Kidney (tissue), 14 donors: ENCODE measurements around the gene DSCAM. TPM values are rescaled to one million over a fixed set of nuclear protein-coding genes. Genes with fewer than 3 reads are reported as not detected.

Source experiments
- DNase-seq, 5 donors: peaks; one replicate each; pipeline ENCODE4 v3.0.0-alpha.2; 2013 to 2020
- FAIRE-seq: peaks from 2 replicates; lab custom pipeline; 2012; peaks lifted over from hg19 to GRCh38; lab: Jason Lieb, UNC
- H3K27ac ChIP-seq, 2 donors: one replicate each; pipeline ENCODE4 v1.7.0; 2013; ENCODE audit warnings: low read depth in 2 of 2, low read length in 2 of 2, inconsistent platforms in 1 of 2
- H3K27me3 ChIP-seq: one replicate; pipeline ENCODE4 v1.7.1; 2013; ENCODE audit warnings: low read length, inconsistent platforms; ENCODE audit not compliant: control insufficient read depth, insufficient read depth
- H3K36me3 ChIP-seq, 3 donors: one replicate each; pipeline versions ENCODE4 v1.7.0 to v1.7.1; 2013; ENCODE audit warnings: low read length in 3 of 3, control low read depth in 1 of 3, inconsistent platforms in 1 of 3; ENCODE audit not compliant: insufficient read depth in 3 of 3, control insufficient read depth in 2 of 3
- H3K4me1 ChIP-seq, 3 donors: one replicate each; pipeline versions ENCODE4 v1.7.0 to v1.7.1; 2013; ENCODE audit warnings: low read length in 3 of 3, inconsistent platforms in 1 of 3, low read depth in 1 of 3; ENCODE audit not compliant: control insufficient read depth in 2 of 3, insufficient read depth in 2 of 3
- H3K4me3 ChIP-seq, 3 donors: one replicate each; pipeline versions ENCODE4 v1.7.0 to v1.8.1; 2013; ENCODE audit warnings: low read length in 3 of 3, control low read depth in 1 of 3, inconsistent platforms in 1 of 3
- H3K9ac ChIP-seq, 3 donors: one replicate each; pipeline versions ENCODE4 v1.7.0 to v1.7.1; 2013; ENCODE audit warnings: low read length in 3 of 3, control low read depth in 1 of 3, inconsistent platforms in 1 of 3
- H3K9me3 ChIP-seq, 3 donors: one replicate each; pipeline versions ENCODE4 v1.7.0 to v1.7.1; 2013; ENCODE audit warnings: low read length in 3 of 3, control low read depth in 1 of 3, inconsistent platforms in 1 of 3; ENCODE audit not compliant: control insufficient read depth in 2 of 3, insufficient read depth in 1 of 3
- intact Hi-C: fragments of 100-400 bp; cut with DNase I; formaldehyde crosslinking; loops from one replicate; pipeline ENCODE4 v1.11.1; 2022
- polyA plus RNA-seq: library from polyadenylated mRNA; stranded (reverse); fragments of 350-450 nt; fragmentation: Illumina TruSeq; extraction: RNeasy Lipid Tissue Mini Kit (QIAGEN cat#74804); gene quantifications from one replicate; pipeline ENCODE4 v1.2.3, GENCODE V29; 2014; ENCODE audit warnings: low read depth, low replicate concordance; ENCODE audit not compliant: insufficient read depth
- total RNA-seq: library from RNA; stranded (reverse); fragmentation: NEBNext Ultra II Directional; extraction: Animal tissue kit (Norgen Biotek cat#: 25700); gene quantifications from one replicate; pipeline ENCODE4 v1.2.1, GENCODE V29; 2021
- TF ChIP-seq, protein P1 (sequence below): IDR thresholded peaks from 3 replicates; pipeline ENCODE4 v1.5.1; 2012; ENCODE audit warnings: mild to moderate bottlenecking, moderate library complexity, borderline replicate concordance; ENCODE audit not compliant: insufficient read depth; ENCODE audit errors: extremely low read depth
- donor health status: control.
- donor health status: control.
- donor health status: control.
- donor health status: control.
- donor health status: control.
- donor health status: DM: yes; HTN: yes; CAD: no.
- donor health status: Normal renal cell carcinoma (clear cell type).

The DSCAM gene
- total and polyA plus RNA-seq, 2 donors from 2014 or later = not detected

DNA sequence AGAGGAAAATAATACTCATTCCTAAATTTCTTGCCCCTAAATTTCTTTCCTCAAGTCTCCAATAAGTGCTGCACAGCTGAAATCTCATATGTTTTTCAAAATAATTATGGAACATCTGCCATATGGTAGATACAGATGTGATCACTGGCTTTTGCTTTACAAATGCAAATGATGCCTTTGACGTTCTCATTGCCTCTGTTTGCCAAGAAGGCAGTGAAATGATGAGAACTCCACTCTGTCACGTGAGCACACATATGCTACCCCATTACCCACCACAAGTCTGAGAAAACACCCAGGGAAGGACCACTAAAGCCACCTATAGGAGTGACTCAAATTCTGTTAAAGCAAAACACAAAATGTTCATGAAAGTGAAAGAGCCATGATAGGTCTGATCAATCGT is 43.9 kb downstream of the DSCAM start:
- Histone ChIP-seq H3K4me3 (no peak overlapping the region), H3K9me3 (peaks cover 0 to 13% (median 4%) of the 10 kb centered on the region in 3 donors), H3K27ac (no peak overlapping the region), H3K9ac (no peak overlapping the region), H3K36me3 (no peaks in the 10 kb centered on the region), H3K4me1 (no peaks in the 10 kb centered on the region), H3K27me3 (no peaks in the 10 kb centered on the region)
- no peak for DNase-seq
- FAIRE-seq = no peak
- intact Hi-C loops = no loop called here
- TF ChIP-seq, protein P1, sequence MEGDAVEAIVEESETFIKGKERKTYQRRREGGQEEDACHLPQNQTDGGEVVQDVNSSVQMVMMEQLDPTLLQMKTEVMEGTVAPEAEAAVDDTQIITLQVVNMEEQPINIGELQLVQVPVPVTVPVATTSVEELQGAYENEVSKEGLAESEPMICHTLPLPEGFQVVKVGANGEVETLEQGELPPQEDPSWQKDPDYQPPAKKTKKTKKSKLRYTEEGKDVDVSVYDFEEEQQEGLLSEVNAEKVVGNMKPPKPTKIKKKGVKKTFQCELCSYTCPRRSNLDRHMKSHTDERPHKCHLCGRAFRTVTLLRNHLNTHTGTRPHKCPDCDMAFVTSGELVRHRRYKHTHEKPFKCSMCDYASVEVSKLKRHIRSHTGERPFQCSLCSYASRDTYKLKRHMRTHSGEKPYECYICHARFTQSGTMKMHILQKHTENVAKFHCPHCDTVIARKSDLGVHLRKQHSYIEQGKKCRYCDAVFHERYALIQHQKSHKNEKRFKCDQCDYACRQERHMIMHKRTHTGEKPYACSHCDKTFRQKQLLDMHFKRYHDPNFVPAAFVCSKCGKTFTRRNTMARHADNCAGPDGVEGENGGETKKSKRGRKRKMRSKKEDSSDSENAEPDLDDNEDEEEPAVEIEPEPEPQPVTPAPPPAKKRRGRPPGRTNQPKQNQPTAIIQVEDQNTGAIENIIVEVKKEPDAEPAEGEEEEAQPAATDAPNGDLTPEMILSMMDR = no peak

DNA sequence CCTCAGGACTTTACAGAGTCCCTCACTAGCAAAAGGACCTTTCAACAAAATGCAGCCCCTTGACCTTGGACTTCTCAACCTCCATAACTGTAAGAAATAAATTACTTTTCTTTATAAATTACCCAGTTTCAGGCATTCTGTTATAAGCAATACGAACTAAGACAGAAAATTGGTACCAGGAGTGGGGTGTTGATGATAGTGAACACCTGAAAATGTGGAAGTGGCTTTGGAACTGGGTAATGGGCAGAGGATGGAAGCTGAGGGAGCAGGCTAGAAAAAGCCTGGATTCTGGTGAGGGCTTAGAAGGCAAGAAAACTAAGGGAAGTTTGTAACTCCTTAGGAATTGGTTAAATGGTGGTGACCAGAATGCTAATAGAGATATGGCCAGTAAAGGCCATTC is 46.8 kb downstream of the DSCAM start:
- TF ChIP-seq, protein P1 = no peak
- Histone ChIP-seq H3K4me3 (no peak overlapping the region), H3K36me3 (no peaks in the 10 kb centered on the region), H3K9ac (no peak overlapping the region), H3K27ac (no peak overlapping the region), H3K4me1 (no peaks in the 10 kb centered on the region), H3K9me3 (peaks cover 0 to 13% (median 5%) of the 10 kb centered on the region in 3 donors), H3K27me3 (no peaks in the 10 kb centered on the region)
- FAIRE-seq (no peak), DNase-seq (no peak)
- intact Hi-C loops = no loop called here

DNA sequence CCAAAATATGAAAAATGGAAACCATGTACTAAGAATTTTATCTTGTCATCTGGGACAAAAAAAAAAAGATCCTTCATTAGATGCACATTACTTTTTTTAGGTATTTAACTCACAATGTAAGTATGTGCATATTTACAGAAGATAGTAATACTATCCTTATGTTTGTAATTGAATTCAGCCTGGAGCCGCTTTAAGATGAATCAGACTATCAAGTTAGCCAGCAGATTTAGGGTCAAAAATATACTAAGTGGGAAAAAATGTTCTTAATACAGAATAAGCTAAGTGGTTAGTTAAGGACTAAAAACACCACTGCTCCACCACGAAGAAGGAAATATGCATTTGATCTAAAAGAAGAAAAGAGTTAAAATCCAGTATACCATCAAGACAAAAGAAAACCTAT is 49.1 kb downstream of the DSCAM start:
- FAIRE-seq = no peak

DNA sequence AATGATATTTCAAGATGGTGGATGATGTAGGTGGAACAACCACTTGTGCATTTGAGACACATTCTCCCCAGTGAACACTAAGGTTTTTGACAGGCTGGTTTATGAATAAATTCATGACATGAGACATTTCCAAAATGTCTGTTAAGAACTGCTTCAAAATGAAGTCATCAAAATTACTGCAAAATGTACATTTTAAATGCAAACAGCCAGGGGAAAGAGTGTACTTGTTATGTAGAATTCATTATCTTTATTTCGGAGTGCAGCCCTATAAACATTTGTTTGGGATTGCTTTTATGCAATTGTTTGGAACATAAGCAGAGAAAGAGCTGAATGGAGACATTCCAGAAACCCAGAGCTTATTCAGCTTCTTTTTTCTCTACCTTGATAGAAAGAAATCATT is 49.5 kb downstream of the DSCAM start:
- no peak overlapping the region for H3K9ac ChIP-seq
- TF ChIP-seq, protein P1 = no peak
- H3K4me1 ChIP-seq = no peaks in the 10 kb centered on the region
- FAIRE-seq (no peak), DNase-seq (no peak)
- H3K36me3 ChIP-seq = no peaks in the 10 kb centered on the region
- intact Hi-C loops = no loop called here
- no peak overlapping the region for H3K27ac ChIP-seq
- peaks cover 0 to 13% (median 5%) of the 10 kb centered on the region in 3 donors for H3K9me3 ChIP-seq
- no peak overlapping the region for H3K4me3 ChIP-seq
- no peaks in the 10 kb centered on the region for H3K27me3 ChIP-seq

More for the DNA sequence above, 49.1 kb downstream of the DSCAM start:
- Histone ChIP-seq H3K9me3 (peaks cover 0 to 13% (median 5%) of the 10 kb centered on the region in 3 donors), H3K4me1 (no peaks in the 10 kb centered on the region), H3K36me3 (no peaks in the 10 kb centered on the region), H3K27ac (no peak overlapping the region), H3K27me3 (no peaks in the 10 kb centered on the region), H3K9ac (no peak overlapping the region), H3K4me3 (no peak overlapping the region)
- intact Hi-C loops = no loop called here
- TF ChIP-seq, protein P1 = no peak
- no peak for DNase-seq
